HPDE6-E6E7 (cell line): Measurements from ENCODE around the gene KIF27.
"Not testable (repeated sequence)": the region's sequence is repeated elsewhere in the genome, so short reads cannot be mapped to it uniquely, and the experiment has no call there.

Experiments used
- DNase-seq: peaks from one replicate; pipeline ENCODE4 v3.0.0; 2011; ENCODE audit warnings: missing footprints; ENCODE audit errors: extremely low spot score

The KIF27 gene

GRCh38 chr9:83920927-83921707 lies at the start of gene KIF27:
Gene KIF27, minus strand, starts transcription at chr9:83921432. Its CDS starts 5,841 bp downstream, at chr9:83915591.
- peak; percentile 84 for DNase-seq

GRCh38 chr9:83969602-83970001 lies 48.4 kb upstream of the KIF27 start:
- DNase-seq = no peak

GRCh38 chr9:83967073-83967472 lies 45.8 kb upstream of the KIF27 start:
- DNase-seq = no peak

- DNase-seq = no peak
Measured at GRCh38 chr9:83966209-83966582, 45.0 kb upstream of the KIF27 start.

GRCh38 chr9:83965350-83966208 lies 44.3 kb upstream of the KIF27 start:
- DNase-seq = no peak

GRCh38 chr9:83964973-83965349 lies 43.7 kb upstream of the KIF27 start:
- DNase-seq = no peak

- no peak for DNase-seq
Measured at GRCh38 chr9:83962165-83962564, 40.9 kb upstream of the KIF27 start.

- no peak for DNase-seq
Measured at GRCh38 chr9:83960991-83961390, 39.8 kb upstream of the KIF27 start.

GRCh38 chr9:83959061-83959460 lies 37.8 kb upstream of the KIF27 start:
- no peak for DNase-seq

GRCh38 chr9:83957248-83957513 lies 35.9 kb upstream of the KIF27 start:
- DNase-seq = no peak

GRCh38 chr9:83956436-83957247 lies 35.4 kb upstream of the KIF27 start:
- DNase-seq = no peak

GRCh38 chr9:83956086-83956435 lies 34.8 kb upstream of the KIF27 start:
- DNase-seq = no peak

GRCh38 chr9:83948096-83948495 lies 26.9 kb upstream of the KIF27 start:
- DNase-seq = not testable (repeated sequence)

GRCh38 chr9:83940590-83941303 lies 19.5 kb upstream of the KIF27 start:
- DNase-seq = no peak

- DNase-seq = peak; percentile 28
Measured at GRCh38 chr9:83937861-83938455, 16.7 kb upstream of the KIF27 start.

- DNase-seq = no peak
Measured at GRCh38 chr9:83936523-83936922, 15.3 kb upstream of the KIF27 start.

- no peak for DNase-seq
Measured at GRCh38 chr9:83935276-83935935, 14.2 kb upstream of the KIF27 start.

- peak; percentile 76 for DNase-seq
Measured at GRCh38 chr9:83934569-83935275, 13.5 kb upstream of the KIF27 start.

GRCh38 chr9:83933790-83934189 lies 12.6 kb upstream of the KIF27 start:
- DNase-seq = no peak

GRCh38 chr9:83932851-83933250 lies 11.6 kb upstream of the KIF27 start:
- no peak for DNase-seq
